SU-DHL-6 (cell line): ENCODE data around the gene BMP2K.

Experiments used
- CTCF ChIP-seq: fragments of 200-600 bp; sonication (generic); IDR thresholded peaks from one replicate; pipeline ENCODE4 v1.5.1; 2017; ENCODE audit warnings: antibody characterized with exemption, mild to moderate bottlenecking, low read length, moderate library complexity; ENCODE audit not compliant: insufficient read depth, poor library complexity, severe bottlenecking
- EZH2phosphoT487 ChIP-seq: fragments of 200-600 bp; sonication (generic), shearing (Covaris generic); conservative IDR thresholded peaks from 2 replicates; pipeline ENCODE4 v1.6.1; 2018; ENCODE audit warnings: mild to moderate bottlenecking, antibody characterized with exemption, low read length, moderate library complexity, mixed read lengths

DNA sequence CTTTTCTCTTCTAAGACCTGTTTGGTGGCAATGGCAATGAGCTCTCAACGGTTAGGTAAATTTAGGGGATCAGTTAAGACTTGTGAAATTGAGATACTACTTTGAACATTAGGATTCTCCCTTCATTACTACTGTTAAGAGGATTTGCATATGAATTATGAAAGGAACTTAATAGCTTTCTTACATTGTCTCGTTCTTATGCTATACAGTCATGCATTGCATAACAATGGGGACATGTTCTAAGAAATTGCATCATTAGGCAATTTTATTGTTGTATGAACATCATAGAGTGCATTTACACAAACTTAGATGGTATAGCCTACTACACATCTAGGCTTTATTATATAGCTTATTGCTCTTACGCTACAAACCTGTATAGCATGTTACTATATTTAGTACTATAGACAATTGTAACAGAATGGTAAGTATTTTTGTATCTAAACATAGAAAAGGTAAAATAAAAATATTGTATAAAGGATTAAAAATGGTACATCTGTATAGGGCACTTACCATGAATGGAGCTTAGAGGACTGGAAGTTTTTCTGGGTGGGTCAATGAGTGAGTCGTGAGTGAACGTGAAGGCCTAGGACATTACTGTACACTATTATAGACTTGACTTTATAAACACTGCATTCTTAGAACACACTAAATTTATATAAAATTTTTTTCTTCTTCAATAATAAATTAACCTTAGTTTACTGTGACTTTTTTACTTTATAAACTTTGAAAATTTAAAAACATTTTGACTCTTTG is 100.6 kb downstream of the BMP2K start:
- TF ChIP-seq CTCF (no peak), EZH2phosphoT487 (no peak)
